SK-N-SH (cell line): Measurements from ENCODE around the gene C14orf93. TPM values are rescaled to one million over a fixed set of nuclear protein-coding genes. Genes with fewer than 3 reads are reported as not detected.
A peak's percentile ranks its signal among the peaks of the same experiment; 100 is the strongest.

Source experiments
- CTCF ChIA-PET: fragments of 300-600, 350-600 bp; formaldehyde crosslinking; extraction: SDS; loops from one replicate; lab custom pipeline; 2021; lab: Yijun Ruan, JAX
- POLR2A ChIA-PET: fragments of 350-600 bp; sonication (Branson Sonifier 250); formaldehyde crosslinking; extraction: SDS; loops from one replicate; lab custom pipeline; 2020; ENCODE audit warnings: antibody characterized with exemption, inconsistent platforms; lab: Yijun Ruan, JAX
- DNase-seq: peaks from one replicate; pipeline ENCODE4 v3.0.0; 2012
- H2AFZ ChIP-seq: fragments of 200-600 bp; sonication (generic); 2 replicates; pipeline ENCODE4 v1.8.1; 2016; ENCODE audit warnings: antibody characterized with exemption, mild to moderate bottlenecking, low read depth
- H3F3A ChIP-seq: fragments of 200-600 bp; sonication (generic); replicated peaks from 2 replicates; pipeline ENCODE3; 2016; ENCODE audit warnings: antibody characterized with exemption, mild to moderate bottlenecking; ENCODE audit not compliant: insufficient read depth
- H3K27ac ChIP-seq, 2 experiments: fragments of 200-500 bp in 1 of 2; fragments of 200-600 bp in 1 of 2; sonication (Bioruptor generic) in 1 of 2; sonication (generic), shearing (Covaris generic) in 1 of 2; 2 replicates each; pipeline versions ENCODE4 v1.5.1 to v1.6.1; 2014 to 2016; ENCODE audit warnings: low read depth in 2 of 2, inconsistent platforms in 1 of 2, low read length in 1 of 2, mild to moderate bottlenecking in 1 of 2, mixed read lengths in 1 of 2
- H3K27me3 ChIP-seq: fragments of 200-600 bp; sonication (generic), shearing (Covaris generic); 2 replicates; pipeline ENCODE4 v1.6.1; 2016; ENCODE audit warnings: mixed run types; ENCODE audit not compliant: insufficient read depth
- H3K36me3 ChIP-seq, 2 experiments: fragments of 200-500 bp in 1 of 2; fragments of 200-600 bp in 1 of 2; sonication (Bioruptor generic) in 1 of 2; sonication (generic) in 1 of 2; replicated peaks in 1 of 2; 2 replicates each; pipeline versions ENCODE3 to v1.5.1; 2014 to 2016; ENCODE audit warnings: low read length in 1 of 2, mild to moderate bottlenecking in 1 of 2; ENCODE audit not compliant: insufficient read depth in 2 of 2, control insufficient read depth in 1 of 2
- H3K4me1 ChIP-seq, 2 experiments: fragments of 200-500 bp in 1 of 2; fragments of 200-600 bp in 1 of 2; sonication (Bioruptor generic) in 1 of 2; sonication (generic), shearing (Covaris generic) in 1 of 2; 2 replicates each; pipeline versions ENCODE4 v1.5.1 to v1.6.1; 2014 to 2016; ENCODE audit warnings: low read depth in 1 of 2, low read length in 1 of 2, mixed run types in 1 of 2; ENCODE audit not compliant: insufficient read depth in 2 of 2, control insufficient read depth in 1 of 2
- H3K4me2 ChIP-seq: fragments of 200-600 bp; sonication (generic), shearing (Covaris generic); 2 replicates; pipeline ENCODE4 v1.6.1; 2017; ENCODE audit warnings: mixed run types
- H3K4me3 ChIP-seq, 2 experiments: fragments of 200-500 bp in 1 of 2; fragments of 200-600 bp in 1 of 2; sonication (Bioruptor generic) in 1 of 2; sonication (generic), shearing (Covaris generic) in 1 of 2; 2 replicates each; pipeline versions ENCODE4 v1.5.1 to v1.8.1; 2014 to 2016; ENCODE audit warnings: low read depth in 2 of 2, inconsistent platforms in 1 of 2, low read length in 1 of 2, mild to moderate bottlenecking in 1 of 2, mixed read lengths in 1 of 2, moderate library complexity in 1 of 2
- H3K79me2 ChIP-seq: fragments of 200-600 bp; sonication (generic); 2 replicates; pipeline ENCODE4 v1.8.1; 2017; ENCODE audit warnings: mild to moderate bottlenecking; ENCODE audit not compliant: insufficient read depth
- H3K9ac ChIP-seq: fragments of 200-600 bp; sonication (generic); 2 replicates; pipeline ENCODE4 v1.6.1; 2017; ENCODE audit warnings: mixed run types
- H3K9me2 ChIP-seq: fragments of 200-600 bp; sonication (generic); 2 replicates; pipeline ENCODE4 v1.6.1; 2017; ENCODE audit warnings: mixed run types
- H3K9me3 ChIP-seq: fragments of 200-600 bp; sonication (generic); 2 replicates; pipeline ENCODE4 v1.6.1; 2017; ENCODE audit warnings: mixed run types, mild to moderate bottlenecking, moderate library complexity
- H4K20me1 ChIP-seq: fragments of 200-600 bp; sonication (generic); 2 replicates; pipeline ENCODE4 v1.6.1; 2017; ENCODE audit warnings: mild to moderate bottlenecking, mixed run types; ENCODE audit not compliant: insufficient read depth
- CTCF ChIP-seq: fragments of 200-600 bp; sonication (generic); IDR thresholded peaks from 2 replicates; pipeline ENCODE4 v1.6.1; 2017; ENCODE audit warnings: antibody characterized with exemption, mild to moderate bottlenecking, moderate library complexity
- IRF3 ChIP-seq: fragments of 150-350 bp; IDR thresholded peaks from 2 replicates; pipeline ENCODE4 v1.6.1; 2016; ENCODE audit warnings: mild to moderate bottlenecking, low read depth, low read length
- NFIC ChIP-seq: IDR thresholded peaks from 2 replicates; pipeline ENCODE4 v1.4.0; 2012; ENCODE audit warnings: borderline replicate concordance
- RAD21 ChIP-seq: IDR thresholded peaks from 2 replicates; pipeline ENCODE4 v1.6.1; 2012; ENCODE audit warnings: mild to moderate bottlenecking, low read length
- REST ChIP-seq: IDR thresholded peaks from 2 replicates; pipeline ENCODE4 v1.6.1; 2012; ENCODE audit warnings: mild to moderate bottlenecking, low read depth, low read length, moderate library complexity
- SMC3 ChIP-seq: IDR thresholded peaks from 2 replicates; pipeline ENCODE4 v1.6.1; 2012; ENCODE audit warnings: low read depth, low read length, improper control_type of control experiment
- WGBS: methylation state at CpG from one replicate; pipeline ENCODE4 v1.1.6; 2017; ENCODE audit warnings: low lambda C conversion rate; 5-methylcytosine and 5-hydroxymethylcytosine counted together
- polyA plus RNA-seq, 3 experiments: library from polyadenylated mRNA; depleted of rRNA; stranded (reverse); fragments of >200 nt; gene quantifications; 2 replicates each; pipeline ENCODE4 v1.2.3, GENCODE V29; 2012

The C14orf93 gene
- polyA plus RNA-seq, 1 of the 3 experiments (the other 2 are of a cell fraction), result 9.1 TPM

GRCh38 chr14:23055147-23055550 is 45.2 kb upstream of the C14orf93 start (continued):
- TF ChIP-seq REST (no peak), NFIC (no peak)
- TF ChIP-seq, all 33 proteins: peak for 0

GRCh38 chr14:23054000-23054811 is 44.3 kb upstream of the C14orf93 start:
- CTCF ChIA-PET, result interaction anchor here (0.6 to 33.1 kb wide), 10 partner anchors 10 to 123 kb away, joined by 3 to 1566 read pairs (median 6); partner anchors contain the start of genes AJUBA and PSMB5
- peak; percentile 65 for DNase-seq
- POLR2A ChIA-PET, result interaction anchor here (0.7 to 2.1 kb wide), 4 partner anchors 61 to 134 kb away, joined by 3 to 6 read pairs (median 4); no protein-coding TSS in a partner anchor

More at GRCh38 chr14:23054000-23054811, 44.3 kb upstream of the C14orf93 start:
- H3K27ac ChIP-seq, result no peak overlapping the region; a peak in 1 of 4 replicates
- H3K79me2 ChIP-seq, result peaks cover 6% of the 10 kb centered on the region; the same call in 1 of the 2 replicates
- H2AFZ ChIP-seq, result no peak overlapping the region
- 84% methylated on average over 8 of the region's 17 CpGs for WGBS
- peaks cover 14 to 26% of the 10 kb centered on the region in 2 experiments; a peak in 3 of 4 replicates for H3K4me1 ChIP-seq
- H3K9me3 ChIP-seq, result no peaks in the 10 kb centered on the region
- H3F3A ChIP-seq, result peaks cover 20% of the 10 kb centered on the region
- H3K36me3 ChIP-seq, result peaks cover 1 to 16% of the 10 kb centered on the region in 2 experiments
- no peaks in the 10 kb centered on the region for H3K9me2 ChIP-seq
- H3K4me3 ChIP-seq, result no peak overlapping the region
- no peak overlapping the region for H3K4me2 ChIP-seq
- no peak overlapping the region for H3K9ac ChIP-seq
- H3K27me3 ChIP-seq, result no peaks in the 10 kb centered on the region
- no peaks in the 10 kb centered on the region; the same call in 1 of the 2 replicates for H4K20me1 ChIP-seq
- TF ChIP-seq SMC3, result peak; percentile 38; the same call in 1 of the 2 replicates
- no peak for TF ChIP-seq IRF3
- peak; percentile 37; the same call in 1 of the 2 replicates for TF ChIP-seq CTCF
- TF ChIP-seq RAD21, result peak; percentile 58
